GM19397 (cell line): Measurements from ENCODE around the gene OR8D1.

ENCODE experiments used
- ATAC-seq: cut with Tn5 transposase; IDR thresholded peaks from one replicate; pipeline ENCODE4 v1.9.1; 2021; ENCODE audit warnings: mild to moderate bottlenecking, moderate library complexity; ENCODE audit not compliant: unreplicated experiment

OR8D1 gene

GRCh38 chr11:124313849-124314248 is at the start of gene OR8D1:
Gene OR8D1, minus strand, starts transcription at chr11:124313949. Its CDS starts 3,183 bp downstream, at chr11:124310766.
- no peak for ATAC-seq

- ATAC-seq: no peak
Observed at GRCh38 chr11:124359566-124359965, 45.8 kb upstream of the OR8D1 start.

GRCh38 chr11:124346311-124346955 is 32.7 kb upstream of the OR8D1 start:
- ATAC-seq: no peak

GRCh38 chr11:124344346-124344745 is 30.6 kb upstream of the OR8D1 start:
- ATAC-seq: no peak

- ATAC-seq: no peak
Observed at GRCh38 chr11:124340142-124340447, 26.3 kb upstream of the OR8D1 start.

- no peak for ATAC-seq
Observed at GRCh38 chr11:124339396-124340141, 25.8 kb upstream of the OR8D1 start.

GRCh38 chr11:124331873-124332272 is 18.1 kb upstream of the OR8D1 start:
- ATAC-seq: no peak

GRCh38 chr11:124329787-124330478 is 16.2 kb upstream of the OR8D1 start:
- ATAC-seq: peak; percentile 87

GRCh38 chr11:124327775-124328174 is 14.0 kb upstream of the OR8D1 start:
- no peak for ATAC-seq

- ATAC-seq: no peak
Observed at GRCh38 chr11:124322356-124322755, 8.6 kb upstream of the OR8D1 start.

- ATAC-seq: no peak
Observed at GRCh38 chr11:124320097-124320496, 6.3 kb upstream of the OR8D1 start, which contains the start of gene OR8D2. Gene OR8D2, minus strand, starts transcription at chr11:124320197. Its CDS starts 0 bp downstream, at chr11:124320197.

- no peak for ATAC-seq
Observed at GRCh38 chr11:124315052-124315451, 1.3 kb upstream of the OR8D1 start.

- no peak for ATAC-seq
Observed at GRCh38 chr11:124313131-124313530, 618 bp downstream of the OR8D1 start.

- ATAC-seq: no peak
Observed at GRCh38 chr11:124311670-124312069, 2.1 kb downstream of the OR8D1 start.

GRCh38 chr11:124311269-124311668 is 2.5 kb downstream of the OR8D1 start:
- ATAC-seq: no peak

GRCh38 chr11:124310721-124311120 is 3.0 kb downstream of the OR8D1 start:
- ATAC-seq: no peak

- ATAC-seq: no peak
Observed at GRCh38 chr11:124307093-124307492, 6.7 kb downstream of the OR8D1 start.

GRCh38 chr11:124302347-124303125 is 11.2 kb downstream of the OR8D1 start:
- ATAC-seq: no peak

- ATAC-seq: no peak
Observed at GRCh38 chr11:124301548-124301947, 12.2 kb downstream of the OR8D1 start.

- ATAC-seq: no peak
Observed at GRCh38 chr11:124297921-124298320, 15.8 kb downstream of the OR8D1 start.

GRCh38 chr11:124296016-124296415 is 17.7 kb downstream of the OR8D1 start:
- ATAC-seq: no peak
